HG03175 (cell line): ENCODE results near the gene MRPS10.

ENCODE experiments used
- ATAC-seq: cut with Tn5 transposase; IDR thresholded peaks from one replicate; pipeline ENCODE4 v1.9.1; 2021; ENCODE audit warnings: mild to moderate bottlenecking, moderate library complexity; ENCODE audit not compliant: unreplicated experiment

Gene MRPS10

DNA sequence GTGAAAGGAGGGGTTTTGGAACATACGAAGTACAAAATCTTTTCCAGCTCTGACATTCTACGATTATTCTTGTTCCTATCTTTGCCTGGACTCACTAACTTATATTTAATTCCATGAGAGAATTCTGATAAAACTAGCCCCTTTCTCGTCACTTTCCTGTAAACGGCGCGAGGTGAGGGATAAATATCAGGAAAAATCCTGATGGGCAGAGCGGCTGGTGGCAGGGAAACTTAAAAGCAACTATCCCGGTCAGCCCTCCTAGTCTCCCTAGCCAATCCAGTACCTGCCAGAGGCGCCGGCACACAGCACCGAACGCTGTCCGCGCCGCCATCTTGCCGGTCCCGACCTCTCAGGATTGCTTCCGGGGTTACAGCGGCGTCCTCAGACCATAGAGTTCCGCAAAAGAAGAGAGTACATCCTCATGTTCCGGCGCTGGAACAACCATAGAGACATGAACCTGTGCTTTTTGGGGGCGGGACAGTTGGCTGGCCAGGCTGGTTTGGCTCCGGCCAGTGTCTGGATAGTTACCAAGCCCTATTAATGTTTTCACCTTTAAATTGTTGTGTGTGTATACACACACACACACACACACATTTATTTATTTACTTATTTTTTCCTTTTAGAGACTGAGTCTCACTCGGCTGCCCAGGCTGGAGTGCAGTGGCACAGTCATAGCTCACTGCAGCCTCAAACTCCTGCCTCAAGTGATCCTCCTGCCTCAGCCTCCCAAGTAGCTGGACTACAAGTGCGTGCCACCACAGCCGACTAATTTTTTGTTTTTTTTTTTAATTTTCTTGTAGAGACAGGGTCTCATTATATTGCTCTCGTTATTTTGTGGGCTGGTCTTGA, at the start of gene MRPS10:
Gene MRPS10, minus strand, starts transcription at position 343 of the 849 bp plus-strand sequence. Its CDS starts 12 bp downstream, at position 331.
- peak; percentile 94 for ATAC-seq

DNA sequence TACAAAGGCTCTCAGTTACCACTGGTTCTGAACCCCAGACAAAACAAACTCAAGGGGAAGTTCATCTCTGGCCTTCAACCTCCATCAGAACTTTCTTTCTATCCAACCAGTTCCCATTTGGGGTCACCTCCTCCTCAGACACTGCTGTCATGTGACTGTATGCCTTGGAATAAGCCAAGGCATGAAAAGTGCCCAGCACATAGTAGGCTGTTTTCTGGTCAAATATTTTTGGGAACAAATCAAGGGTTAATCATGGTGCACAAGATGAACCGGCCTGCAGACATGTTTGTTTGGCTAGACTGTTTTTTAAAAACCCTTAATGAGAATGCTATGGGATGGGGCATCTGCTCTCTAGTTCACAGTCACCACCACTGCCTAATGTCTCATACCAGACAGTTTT, 48.9 kb upstream of the MRPS10 start:
- ATAC-seq = no peak

DNA sequence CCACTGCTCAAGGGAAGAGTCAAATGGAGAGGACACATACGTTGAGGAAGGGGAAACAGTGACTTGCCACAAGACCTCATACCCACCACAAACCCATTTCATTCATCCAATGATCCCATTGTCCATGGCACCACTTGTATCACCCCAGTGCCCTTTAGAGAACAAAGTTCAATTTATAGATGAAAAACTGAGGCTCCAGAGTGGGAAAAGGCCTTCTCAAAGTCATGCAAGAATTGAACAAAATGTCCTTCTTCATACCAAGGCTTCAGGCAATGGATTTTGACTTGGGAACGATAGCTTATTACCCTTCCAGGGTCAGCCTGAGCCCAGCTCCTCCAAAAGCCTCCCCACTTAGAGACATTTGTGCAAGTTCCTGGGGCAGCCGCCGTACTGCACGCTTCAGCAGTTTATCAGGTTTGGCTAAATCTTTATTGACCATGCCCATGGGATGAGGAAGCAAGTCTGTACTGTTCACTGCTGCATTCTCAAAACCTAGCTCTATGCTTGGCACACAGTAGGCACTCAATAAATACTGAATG, 47.3 kb upstream of the MRPS10 start:
- ATAC-seq = no peak

DNA sequence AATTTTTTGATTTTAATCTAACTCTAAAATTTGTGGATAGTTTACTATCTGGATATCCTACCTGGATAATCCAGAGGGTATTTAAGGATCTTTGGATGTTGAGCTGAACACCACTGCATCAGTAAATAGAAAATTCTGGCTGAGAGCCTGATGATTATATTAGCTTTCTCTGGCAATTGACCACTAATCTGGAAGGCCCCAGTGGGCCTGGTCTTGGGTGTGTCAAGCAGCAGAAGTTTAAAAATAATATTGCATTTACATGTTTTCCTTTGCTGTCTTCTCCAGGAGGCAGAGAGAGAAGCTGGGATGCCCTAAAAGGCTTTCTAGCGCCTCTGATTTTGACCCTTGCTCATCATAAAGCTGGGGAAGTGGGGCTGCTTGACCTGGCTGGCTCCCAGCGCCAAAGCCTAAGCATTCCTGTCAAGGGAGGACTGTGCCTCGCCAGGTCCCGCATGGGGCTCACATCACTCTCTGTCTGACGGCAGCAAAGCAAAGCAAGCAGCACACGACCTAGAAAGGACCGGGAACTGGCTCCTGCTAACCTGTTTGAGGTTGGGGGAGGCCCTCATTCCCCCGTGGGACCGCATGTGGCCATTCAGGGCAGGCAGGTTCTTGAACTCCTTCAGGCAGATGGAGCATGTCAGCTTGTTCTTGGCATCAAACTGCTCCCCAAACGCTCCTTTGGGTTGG, 46.6 kb upstream of the MRPS10 start:
- no peak for ATAC-seq

DNA sequence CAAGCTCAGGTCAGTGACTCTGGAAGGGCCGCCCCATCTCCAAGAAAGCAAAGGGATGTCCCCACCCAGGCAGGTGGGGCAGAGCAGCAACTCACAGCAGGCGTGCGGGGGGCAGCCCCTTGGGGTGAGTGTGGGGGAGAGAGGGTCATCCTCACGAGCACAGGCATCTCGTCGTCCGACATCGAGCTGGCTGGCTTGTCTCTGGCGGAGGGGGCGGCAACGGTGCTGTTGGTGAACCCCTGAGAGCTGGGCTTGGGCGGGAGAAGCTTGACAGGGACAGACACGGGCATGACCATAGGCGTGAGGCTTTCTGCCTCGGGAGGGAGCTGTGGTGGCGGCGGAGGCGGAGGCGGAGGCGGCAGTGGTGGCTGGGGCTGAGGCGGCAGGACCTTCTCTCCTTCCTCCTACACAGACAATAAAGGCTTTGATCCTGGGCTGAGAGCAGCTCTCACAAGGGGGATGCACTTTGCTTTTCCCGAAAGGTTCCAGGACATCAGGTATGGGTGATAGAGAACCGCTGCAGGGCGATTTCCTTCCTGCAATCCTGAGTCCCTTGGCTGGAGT, 45.6 kb upstream of the MRPS10 start:
- no peak for ATAC-seq

DNA sequence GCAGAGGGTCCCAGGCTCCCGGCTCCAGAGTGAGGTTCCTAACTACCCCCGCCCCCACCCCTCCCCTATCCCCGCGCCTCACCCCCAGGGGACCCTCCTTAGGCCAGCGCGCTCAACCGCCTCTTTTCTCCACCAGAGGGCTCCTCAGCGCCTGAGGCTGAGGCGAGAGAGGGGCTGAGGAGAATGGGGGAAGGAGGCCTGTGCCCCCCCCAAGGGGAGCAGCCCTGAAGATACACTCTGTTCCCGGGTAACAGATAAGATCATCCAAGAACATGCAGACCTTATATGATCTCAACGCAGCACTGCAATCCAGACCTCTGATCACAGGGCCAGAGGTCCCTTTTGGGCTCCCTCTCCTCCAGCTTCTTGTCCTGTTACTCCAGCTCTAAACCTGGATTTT, 43.3 kb upstream of the MRPS10 start:
- ATAC-seq = no peak

DNA sequence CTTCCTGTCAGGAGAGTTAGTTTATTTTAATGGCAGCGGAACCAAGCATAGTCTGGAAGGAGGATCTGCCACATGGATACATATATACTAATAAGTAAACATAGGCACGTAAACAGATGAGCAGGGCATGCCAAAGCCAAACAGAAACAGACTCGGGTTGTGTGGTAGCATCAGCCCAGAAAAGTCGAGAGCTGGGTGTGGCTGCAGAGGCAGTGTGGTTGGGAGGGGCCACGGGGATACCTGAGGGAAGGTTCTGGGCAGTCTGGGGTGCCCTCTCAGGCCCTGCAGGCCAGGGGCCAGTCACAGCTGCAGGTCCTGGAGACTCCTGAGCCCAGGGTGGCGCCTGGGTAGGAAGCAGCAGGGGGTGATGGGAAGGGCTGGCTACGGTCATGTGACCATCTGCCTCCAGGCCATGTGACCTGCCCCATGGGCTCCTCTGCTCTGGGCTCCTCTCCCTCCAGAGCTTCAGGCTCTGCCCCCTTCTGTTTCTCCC, 42.8 kb upstream of the MRPS10 start:
- ATAC-seq = no peak

DNA sequence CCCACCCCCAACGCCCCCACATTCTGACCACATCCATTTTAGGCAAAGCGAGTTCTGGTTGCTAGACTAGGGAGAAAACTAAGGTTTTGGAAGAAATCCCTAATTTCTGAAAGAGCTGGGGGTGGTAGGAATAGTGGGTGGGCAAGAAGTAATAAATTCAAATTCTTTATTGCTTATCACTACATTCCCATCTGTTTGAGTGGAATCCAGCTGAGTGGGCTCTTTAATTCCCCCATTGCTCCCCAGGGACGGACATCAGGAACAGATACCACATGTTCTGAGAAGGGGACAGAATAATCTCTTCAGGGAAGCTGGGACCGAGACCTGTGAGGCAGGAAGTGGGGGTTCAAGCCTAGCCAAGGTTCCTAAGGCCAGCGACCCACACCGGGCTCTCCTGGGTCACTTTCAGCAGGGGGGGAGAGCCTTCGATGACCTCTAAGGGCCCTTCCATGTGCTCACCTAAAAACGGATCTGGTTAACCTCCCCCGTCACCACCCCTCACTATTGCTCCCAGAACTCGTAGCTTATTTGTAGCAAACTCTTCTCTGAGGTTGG, 42.3 kb upstream of the MRPS10 start:
- ATAC-seq = no peak

DNA sequence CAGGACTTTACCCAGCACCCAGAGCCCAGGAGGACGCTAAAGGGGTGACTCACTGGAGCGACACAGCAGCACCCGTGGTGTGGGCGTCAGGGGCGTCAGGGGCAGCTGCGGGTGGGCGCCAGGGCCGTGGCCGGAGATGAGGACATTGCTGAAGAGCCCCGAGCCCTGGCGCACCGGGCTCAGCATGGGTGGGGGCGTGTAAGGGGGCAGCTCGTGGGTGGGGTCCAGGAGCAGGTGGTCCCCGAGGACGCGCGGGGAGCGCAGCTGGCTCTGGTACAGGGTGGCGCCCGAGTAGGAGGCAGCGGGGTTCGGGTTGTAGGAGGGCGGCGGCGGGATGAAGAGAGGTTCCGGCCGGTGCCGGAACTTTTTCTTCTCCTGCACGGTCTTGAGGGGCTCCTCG, 41.6 kb upstream of the MRPS10 start:
- ATAC-seq = no peak

DNA sequence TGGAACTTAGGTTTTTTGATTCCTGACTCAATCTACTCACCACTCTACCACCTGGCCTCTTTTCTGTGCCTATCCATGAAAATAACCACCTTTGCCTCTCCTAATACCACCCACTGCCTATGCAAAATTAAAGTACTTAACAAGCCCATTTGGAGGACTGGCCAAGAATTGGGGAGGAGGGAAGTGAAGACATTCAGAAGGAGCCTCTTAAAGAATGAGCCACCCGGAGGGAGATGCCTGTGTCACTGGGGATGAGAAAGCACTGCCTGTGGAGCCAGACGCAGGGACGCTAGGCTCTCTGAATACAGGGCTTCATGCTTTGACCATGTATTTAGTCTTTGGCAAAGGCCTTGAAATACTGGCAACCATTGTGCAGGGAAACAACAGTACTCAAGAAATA, 40.0 kb upstream of the MRPS10 start:
- no peak for ATAC-seq

DNA sequence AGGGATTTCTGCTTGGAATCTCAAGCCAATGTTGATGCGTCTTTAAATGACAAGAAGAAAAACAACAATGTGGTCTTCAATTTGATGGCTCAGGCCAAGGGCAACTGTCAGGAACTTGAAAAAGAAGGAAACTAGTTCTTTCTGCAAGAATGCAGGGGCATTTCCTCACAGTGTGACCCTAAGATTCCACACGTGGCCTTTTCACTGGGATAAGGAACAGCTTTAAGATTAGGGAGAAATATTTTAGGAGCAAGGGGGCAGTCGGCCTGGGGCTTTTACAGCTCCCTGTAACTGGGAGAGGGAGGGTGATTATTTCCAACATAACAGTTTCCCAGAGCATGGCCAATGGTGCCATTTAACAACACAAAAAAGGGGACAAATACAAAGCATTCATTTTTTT, 39.4 kb upstream of the MRPS10 start:
- no peak for ATAC-seq

DNA sequence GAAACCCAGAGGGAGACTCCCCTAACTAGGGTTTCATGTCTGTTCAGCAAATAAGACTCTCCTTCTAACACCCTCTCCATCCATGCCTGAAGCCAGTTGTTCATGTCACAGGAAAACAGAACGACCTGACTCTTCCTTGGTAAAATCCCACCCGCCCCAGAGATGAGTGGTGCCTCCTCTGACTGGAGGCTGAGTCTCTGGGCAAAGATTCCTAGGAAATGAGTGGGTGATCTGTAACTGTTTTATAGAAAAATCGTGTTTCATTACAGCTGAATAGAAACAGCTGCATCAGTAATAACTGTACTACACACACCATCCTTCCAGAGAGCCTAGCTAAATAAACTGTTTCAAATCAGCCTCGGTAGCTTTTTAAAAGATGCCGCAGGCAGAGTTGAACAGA, 37.4 kb upstream of the MRPS10 start:
- no peak for ATAC-seq

DNA sequence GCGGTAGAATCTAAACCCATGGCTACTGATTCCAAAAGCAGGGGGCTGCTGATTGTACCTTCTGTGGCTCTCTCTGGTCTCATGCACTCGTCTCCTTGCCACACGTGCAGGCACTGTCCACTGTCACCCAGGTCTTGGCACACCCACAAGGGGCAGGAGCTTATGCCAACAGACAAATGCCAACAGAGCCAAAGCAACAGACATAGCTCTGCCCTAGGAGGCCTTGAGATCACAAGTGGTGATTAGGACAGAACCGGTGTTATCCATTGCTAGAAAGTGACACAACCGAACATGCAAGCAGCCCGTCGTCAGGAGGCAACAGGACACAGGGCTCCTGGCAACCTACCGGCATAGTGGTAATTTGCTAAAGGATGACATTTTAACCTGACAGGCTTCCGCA, 36.8 kb upstream of the MRPS10 start:
- ATAC-seq = no peak

DNA sequence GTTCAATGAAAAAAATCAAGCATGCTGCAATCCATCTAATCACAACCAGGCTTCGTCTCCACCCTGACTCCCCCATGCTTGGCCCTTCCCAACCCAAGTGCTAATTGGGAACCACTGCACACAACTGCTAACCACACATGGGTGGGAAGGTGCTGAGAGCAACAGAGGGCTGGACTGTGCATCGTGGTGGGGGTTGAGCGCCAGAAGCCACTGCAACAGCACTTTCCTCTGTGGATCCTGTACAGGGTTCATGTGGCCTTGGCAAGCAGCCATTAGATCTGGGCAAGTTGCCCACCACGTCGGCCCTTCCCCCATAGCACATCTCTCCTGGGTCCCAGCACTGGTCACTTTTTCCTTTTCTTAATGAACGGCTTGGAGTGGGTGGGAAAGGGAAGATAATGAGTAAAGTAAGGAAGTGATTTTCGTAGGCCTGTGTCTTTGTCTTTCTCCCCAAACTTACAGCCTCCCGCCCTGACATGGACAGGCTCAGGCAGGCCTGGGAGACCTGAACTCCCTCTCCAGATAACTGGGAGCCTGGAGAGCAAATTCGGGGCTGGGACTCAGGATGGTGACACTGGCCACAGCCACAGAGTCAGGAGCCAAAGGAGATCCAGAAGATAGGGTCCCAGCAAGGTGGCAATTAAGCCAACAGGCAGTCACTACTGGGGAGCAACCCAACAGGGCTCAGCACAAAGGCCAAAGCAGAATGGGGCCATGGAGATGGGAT, 34.4 kb upstream of the MRPS10 start:
- ATAC-seq = no peak

DNA sequence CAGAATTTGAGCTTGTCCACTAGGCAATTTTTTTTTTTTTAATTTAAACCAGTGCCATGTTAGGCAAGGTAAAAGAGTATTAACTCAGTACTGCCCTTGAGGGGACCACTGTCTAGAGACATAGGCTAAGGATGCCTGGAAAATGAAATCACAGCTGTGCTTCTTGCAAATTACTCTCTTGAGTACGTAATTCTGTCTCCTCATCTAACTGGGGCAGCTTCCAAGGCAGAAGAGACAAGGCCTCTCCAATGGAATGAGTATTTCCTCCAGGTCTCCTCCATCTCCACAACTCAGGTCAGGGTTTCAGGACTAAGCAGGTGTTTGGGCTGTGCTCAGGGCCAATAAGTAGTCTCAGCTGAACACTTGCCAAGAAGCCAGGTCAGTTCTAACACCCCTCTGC, 33.8 kb upstream of the MRPS10 start:
- ATAC-seq = no peak

DNA sequence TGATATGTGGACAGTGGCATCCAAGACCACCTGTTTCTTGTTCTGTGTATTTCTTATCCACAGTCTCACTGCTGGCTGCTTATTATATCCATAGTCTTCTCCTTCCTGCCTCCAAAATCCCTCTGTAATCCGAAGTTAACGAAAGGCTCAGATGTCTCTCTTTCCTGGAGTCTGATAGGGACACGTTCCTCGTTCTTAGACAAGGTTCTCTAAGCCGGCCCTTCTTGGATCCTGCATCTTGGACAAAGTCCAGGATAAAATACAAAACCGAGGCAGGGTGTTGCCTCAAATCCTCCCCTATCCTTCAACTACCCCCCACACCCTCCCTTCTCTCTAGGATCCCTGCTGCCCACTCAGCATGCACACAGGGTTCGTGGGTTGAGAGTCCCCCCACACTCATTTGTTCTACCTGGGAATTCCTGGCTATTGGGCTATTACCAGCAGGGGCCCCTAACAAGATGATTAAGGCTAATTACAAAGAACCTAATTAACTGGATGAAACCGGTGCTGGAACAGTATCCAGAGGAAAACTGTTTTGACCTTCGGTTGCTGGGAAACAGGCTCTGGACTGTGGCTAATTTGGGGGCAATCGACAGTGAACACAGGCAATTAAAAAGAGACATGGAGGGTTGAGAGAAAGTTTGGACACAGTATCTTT, 32.7 kb upstream of the MRPS10 start:
- no peak for ATAC-seq

DNA sequence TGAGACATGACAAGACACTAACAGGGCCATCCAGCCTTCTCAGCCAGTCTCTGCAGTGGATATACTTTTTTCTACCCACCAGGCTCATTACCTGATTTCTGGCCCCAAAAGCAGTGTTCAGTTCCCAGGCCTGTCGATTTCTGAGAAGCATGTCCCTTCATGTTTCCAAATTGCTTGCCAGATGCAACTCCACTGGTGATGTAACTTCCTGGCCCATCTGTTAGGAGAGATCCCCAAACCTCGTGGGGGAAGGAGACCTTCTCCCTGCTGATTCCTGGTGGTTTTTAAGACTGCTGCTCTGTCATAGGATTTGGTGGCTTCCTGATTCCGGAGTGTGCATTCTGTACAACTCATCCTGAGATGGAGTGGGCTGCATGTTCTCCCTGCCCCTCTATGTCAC, 31.6 kb upstream of the MRPS10 start:
- ATAC-seq = no peak

DNA sequence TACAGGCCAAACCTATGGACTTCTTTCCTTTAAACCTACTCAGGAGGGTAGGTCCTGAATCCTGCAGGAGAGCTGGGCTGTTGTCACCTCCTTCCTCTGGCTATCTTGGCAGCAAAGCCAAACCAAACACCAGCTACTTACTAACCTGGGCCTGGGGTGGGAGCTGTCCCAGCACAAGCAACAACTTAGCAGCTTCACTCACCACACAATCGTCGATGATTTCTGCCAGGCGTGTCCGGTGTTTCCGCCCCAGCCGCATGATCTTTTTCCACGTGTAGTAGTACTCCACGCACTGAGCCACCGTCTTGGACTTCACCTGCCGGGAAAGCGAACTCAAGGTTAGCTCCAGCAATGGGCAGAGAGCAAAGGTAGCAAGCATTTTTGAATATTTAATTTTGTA, 25.4 kb upstream of the MRPS10 start:
- ATAC-seq = no peak

DNA sequence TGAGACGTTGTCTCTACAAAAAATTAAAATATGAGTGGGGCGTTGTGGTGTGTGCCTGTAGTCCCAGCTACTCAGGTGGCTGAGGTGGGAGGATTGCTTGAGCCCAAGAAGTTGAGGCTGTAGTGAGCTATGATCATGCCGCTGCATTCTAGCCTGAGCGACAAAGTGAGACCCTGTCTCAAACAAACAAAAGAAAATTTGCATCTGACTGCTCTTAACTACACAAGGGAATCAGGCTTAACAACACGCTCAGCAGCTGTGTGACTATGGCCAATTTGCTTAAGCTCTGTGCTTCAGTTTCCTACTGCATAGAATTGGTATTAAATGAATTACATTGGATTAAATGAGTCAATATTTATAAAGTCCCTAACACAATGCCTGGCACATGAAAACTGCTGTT, 24.3 kb upstream of the MRPS10 start:
- no peak for ATAC-seq

DNA sequence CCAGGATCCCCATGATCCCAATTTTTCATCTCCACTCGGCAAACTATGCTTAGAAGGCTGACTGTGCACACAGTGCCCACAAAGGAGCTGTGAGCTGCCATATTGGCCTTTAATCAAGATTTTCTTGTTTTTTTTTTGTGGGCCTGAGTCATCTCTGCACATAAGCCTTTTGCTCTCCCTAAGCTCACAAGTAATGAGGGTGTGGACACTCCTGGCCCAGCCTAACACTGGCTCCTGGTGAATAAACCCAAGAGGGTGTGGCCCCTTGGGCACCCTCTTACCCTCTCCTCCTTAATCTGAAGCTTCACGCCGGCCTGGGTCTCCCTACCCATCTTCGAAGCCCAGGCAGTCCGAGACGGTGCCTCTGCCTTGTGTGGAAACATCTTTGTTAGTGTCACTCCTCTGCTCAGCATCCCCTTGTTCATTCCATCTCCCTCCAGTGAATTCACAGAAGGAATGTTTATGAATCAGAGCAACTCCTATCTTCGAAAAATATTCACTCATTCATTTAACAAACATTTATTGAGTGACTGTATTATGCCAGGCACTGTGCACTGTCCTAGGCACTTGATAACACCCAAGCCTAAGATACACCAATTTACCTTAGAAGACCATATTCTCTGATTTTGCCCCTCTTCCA, 22.2 kb upstream of the MRPS10 start:
- ATAC-seq = no peak
